Putamen (tissue), 1 donor: ENCODE data around the gene SLC7A1.
"Not testable (repeated sequence)": the region's sequence is repeated elsewhere in the genome, so short reads cannot be mapped to it uniquely, and the experiment has no call there.

Experiments
- DNase-seq: peaks from one replicate; pipeline ENCODE4 v3.0.0-alpha.2; 2016; ENCODE audit warnings: low spot score

The SLC7A1 gene

DNA sequence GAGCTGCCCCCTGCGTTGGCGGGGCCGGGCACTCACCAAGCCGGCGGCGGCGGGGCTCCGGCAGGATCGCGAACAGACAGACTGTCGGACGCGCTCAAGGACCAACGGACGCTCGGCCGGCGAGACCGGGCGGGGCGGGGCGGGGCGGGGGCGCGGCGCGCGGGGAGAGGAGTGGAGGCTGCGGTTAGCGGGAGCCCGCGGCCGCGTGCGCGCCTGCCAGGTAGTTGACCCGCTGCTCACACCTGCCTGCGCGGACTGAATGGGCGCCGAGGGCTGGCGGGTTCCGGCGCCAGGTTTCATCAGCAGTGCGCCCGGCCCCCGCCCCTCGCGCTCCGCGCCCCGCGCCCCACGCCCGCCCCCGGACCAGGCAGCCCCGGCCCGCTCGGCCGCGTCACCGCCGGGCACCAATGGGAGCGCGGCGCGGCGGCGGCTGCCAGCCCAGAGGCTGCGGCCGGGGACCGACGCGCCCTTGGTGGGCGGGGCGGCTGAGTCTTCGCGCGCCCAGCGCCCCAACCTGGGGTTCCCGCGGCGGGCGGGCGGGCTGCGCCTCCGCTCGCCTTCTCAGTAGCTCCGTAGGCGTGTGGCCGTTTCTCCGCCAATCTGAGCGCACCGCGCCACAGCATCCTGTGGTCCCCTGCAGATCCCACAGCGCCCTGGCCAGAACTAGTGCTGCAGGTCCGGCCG, at the start of gene SLC7A1:
SLC7A1 (minus strand) TSS at position 309 of the 684 bp plus-strand sequence. CDS start 59,500 bp downstream, outside the sequence.
- peak; percentile 74 for DNase-seq

DNA sequence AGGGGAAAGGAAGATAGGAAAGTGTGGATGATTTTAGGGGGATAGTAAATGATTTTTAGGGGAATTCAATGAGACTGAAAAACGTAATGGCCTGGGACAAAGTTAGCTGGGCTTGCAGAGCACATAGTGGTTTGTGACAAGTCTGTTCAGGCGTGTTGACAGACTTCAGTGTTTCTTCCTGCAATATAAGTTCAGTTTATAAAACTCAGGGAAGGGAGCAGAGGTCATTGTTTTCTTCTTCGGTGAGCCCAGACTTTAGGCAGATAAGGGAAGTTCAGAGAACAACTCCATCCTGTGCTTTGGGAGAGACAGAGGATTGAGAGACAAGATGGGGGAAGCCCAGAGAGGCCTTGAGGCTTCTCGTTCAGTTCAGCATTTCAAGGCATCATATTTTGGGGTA, 45.2 kb upstream of the SLC7A1 start:
- DNase-seq, result no peak

DNA sequence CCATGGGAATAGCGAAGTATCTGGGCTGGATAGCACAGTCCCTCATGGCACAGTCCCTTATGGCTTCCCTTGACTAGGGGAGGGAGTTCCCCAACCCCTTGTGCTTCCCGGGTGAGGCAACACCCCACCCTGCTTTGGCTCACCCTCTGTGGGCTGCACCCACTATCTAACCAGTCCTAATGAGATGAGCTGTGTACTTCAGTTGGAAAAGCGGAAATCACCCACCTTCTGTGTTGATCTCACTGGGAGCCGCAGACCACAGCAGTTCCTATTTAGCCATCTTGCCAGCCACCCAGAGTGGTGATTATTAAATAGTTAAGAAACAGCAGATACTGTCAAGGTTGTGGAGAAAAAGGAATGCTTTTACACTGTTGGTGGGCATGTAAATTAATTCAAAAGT, 41.3 kb upstream of the SLC7A1 start:
- DNase-seq, result not testable (repeated sequence)

DNA sequence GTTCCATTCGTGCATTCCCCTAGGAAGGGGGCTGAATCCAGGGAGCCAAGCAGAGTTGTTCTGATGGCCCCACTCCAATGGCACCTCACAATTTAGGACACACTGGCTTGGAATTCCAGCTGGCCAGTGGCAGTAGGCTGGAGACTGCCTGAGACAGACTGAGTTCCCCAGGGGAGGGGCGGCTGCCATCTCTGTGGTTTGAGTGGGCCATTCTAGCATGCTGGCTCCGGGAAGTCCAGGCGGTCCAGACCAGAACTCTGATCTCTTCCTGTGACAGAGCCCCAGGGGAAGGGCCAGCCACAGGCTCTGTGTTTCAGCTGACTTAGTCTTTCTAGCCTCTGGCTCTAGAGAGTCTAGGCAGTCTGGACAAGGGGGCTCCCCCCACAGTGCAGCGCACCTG, 29.5 kb upstream of the SLC7A1 start:
- DNase-seq, result no peak

DNA sequence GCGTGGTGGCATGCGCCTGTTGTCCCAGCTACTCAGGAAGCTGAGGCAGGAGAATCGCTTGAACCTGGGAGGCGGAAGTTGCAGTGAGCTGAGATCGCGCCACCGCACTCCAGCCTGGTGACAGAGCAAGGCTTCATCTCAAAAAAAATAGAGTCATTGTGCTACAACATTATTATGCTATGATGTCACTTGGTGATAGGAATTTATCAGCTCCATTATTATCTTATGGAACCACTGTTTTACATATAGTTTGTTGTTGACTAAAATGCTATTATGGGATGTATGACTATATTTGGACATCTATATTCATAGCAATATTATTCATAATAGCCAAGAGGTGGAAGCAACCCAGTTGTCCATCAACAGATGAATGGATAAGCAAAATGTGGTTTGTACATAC, 26.4 kb upstream of the SLC7A1 start:
- no peak for DNase-seq

DNA sequence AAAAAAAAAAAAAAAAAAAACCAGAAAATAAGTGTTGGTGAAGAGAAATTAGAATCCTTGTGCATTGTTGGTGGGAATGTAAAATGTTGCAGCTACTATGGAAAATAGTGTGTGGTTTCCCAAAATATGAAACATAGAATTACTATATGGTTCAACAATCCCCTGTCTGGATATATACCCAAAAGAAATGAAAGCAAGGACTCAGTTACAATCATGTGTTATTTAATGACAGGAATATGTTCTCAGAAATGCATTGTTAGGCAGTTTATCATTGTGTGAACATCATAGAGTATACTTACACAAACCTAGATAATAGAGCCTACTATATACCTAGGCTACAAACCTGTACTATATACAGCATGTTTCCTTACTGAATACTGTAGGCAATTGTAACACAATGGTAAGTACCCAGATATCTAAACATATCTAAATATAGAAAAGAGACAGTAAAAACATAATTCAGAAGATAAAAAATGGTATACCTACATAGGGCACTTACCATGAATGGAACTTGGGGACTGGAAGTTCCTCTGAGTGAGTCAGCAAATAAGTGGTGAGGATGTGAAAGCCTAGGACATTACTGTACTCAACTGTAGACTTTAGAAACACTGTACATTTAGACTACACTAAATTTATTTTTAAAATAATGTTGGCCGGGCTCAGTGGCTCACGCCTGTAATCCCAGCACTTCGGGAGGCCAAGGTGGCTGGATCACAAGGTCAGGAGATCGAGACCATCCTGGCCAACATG, 25.7 kb upstream of the SLC7A1 start:
- DNase-seq, result no peak

DNA sequence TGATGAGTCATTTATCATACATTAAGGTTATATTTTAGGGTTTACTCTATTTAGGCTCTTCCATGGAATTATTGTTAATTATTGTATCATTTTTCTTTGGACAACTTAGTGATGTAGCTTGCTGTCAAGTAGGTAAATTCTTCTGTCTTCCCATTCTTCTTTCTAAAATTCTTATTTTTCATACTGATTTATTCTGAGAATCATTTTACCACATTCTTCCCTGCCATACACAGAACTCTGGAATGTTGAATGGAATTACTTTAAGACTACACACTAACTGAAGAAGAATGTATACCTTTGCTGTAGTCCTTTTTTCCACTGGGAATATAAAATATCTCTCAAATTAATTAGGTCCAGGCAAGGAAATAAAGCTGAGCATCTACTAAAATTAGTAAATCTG, 24.5 kb upstream of the SLC7A1 start:
- no peak for DNase-seq

DNA sequence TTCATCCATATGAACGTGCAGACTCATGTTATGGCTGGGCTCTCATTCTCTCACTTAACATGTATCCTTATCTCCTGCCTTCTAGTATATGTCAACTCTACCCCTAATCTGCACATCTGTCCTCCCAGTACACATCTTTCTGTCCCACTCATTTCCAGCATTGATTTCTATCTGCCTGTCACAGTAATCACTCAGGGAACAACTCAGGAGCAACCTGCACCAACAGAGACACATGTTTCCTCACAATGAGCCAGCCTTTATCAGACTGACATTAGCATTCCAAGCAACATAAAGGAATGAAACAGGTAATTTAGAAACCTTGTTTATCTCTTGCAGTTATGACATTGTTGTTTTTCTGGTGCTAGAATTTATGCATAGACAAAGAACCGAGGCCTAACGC, 17.6 kb upstream of the SLC7A1 start:
- no peak for DNase-seq

DNA sequence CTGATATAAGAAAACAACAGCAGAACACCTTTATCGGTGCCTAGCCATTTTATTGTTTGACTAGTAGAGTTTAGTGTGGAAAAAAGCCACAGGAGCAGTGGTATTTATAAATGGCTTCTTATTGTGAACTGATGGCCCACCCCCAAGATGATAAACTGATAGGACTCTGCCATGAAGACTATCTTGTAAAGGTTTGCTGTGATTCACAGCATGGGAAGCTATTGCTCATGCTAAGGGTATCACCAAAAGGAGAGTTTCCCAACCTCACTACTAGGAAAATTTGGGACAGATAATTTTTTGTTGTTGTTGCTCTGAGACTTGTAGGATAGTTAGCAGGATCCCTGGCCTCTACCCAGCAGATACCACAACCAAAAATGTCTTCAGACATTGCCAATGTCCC, 12.0 kb upstream of the SLC7A1 start:
- DNase-seq, result no peak

DNA sequence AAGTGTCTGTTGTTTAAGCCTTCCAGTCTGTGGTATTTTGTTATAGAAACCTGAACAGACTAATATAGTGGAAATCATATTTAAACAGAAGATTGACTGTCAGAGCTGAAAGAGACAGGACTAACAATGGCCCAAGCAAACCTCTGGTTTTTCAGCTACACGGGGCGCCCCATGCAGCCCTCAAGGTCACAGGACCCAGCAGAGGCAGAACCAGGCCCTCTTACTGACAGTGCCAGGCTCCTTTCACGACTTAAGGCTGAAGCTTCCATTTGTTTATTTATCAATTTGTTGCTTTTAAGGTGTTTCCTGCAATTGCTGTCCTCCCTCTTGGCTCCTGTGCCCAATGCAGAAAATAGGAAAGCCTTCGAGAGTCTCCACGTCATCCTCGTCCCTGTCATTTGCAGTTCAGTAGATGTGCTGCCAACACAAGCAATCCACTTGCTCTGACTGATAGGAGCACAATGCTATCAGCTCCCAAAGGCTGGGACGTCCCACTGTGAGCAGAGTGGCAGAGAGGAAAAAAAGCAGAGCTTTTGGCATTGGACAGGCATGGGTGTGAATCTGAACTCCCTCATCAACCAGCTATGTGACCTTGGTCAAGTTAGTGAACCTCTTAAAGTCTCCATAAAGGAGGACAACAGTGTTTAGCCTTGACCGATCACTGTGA, 10.5 kb upstream of the SLC7A1 start:
- DNase-seq, result no peak

DNA sequence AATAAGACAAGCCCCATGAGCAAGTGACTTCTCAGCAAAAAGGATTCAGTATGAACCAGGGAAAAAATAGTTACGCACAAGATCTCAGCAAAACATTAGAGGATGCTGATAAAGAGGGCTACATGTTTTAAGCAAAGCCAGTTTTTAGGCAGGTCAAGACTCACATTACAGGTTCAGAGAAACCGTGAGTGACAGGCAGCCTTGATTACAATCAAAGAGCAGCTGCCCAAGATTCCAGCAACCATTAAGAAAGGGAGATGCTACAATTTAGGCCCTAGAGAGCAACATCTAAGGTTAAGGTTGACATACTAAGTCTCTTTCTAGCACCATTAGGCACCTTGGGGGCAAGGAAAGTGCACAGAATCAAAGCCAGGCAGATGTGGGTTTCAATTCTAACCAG, 2.8 kb upstream of the SLC7A1 start:
- no peak for DNase-seq

DNA sequence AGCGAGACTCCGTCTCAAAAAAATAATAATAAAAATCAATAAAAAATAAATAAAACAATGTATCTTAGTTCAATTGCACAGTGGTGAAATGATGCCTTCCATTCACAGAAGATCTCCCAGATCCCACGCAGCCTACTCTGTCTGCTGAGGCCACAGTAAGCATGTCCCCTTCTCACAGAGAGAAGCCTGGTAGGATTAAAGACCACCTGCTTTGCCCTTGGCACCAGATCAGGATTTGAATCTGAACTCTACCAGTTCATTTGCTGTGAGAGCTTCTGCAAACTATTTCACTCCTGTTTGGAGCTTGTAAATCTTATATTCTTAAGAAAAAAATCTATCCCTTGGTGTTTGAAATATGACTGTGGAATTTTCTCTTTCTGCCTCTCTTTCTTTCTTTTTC, 2.2 kb upstream of the SLC7A1 start:
- DNase-seq, result no peak

DNA sequence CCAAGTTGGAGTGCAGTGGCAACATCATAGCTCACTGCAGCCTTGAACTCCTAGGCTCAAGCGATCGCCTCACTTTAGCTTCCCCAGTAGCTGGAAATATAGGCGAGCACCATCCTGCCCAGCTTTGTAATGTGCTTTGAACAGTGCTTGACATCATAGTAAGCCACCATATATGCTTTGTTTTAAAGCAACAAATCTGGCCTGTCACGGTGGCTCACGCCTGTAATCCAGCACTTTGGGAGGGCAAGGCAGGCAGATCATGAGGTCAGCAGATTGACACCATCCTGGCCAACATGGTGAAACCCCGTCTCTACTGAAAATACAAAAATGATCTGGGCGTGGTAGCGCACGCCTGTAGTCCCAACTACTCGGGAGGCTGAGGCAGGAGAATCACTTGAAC, 1.8 kb upstream of the SLC7A1 start:
- no peak for DNase-seq

DNA sequence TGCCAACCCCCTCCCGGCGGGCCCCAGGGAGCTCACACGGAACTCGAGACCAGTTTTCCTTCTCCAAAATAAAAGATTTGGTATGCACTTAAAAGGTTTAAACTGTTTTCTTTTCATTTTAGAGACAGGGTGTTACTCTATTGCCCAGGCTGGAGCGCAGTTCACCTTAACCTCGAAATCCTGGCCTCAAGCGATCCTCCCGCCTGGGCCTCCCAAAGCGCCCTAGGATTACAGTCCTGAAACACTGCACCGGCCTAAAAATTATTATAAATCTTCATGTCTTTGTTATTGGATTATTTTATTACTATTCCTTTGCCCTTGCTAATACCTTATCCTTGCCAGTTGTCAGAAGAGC, 553 bp upstream of the SLC7A1 start:
- DNase-seq, result no peak

DNA sequence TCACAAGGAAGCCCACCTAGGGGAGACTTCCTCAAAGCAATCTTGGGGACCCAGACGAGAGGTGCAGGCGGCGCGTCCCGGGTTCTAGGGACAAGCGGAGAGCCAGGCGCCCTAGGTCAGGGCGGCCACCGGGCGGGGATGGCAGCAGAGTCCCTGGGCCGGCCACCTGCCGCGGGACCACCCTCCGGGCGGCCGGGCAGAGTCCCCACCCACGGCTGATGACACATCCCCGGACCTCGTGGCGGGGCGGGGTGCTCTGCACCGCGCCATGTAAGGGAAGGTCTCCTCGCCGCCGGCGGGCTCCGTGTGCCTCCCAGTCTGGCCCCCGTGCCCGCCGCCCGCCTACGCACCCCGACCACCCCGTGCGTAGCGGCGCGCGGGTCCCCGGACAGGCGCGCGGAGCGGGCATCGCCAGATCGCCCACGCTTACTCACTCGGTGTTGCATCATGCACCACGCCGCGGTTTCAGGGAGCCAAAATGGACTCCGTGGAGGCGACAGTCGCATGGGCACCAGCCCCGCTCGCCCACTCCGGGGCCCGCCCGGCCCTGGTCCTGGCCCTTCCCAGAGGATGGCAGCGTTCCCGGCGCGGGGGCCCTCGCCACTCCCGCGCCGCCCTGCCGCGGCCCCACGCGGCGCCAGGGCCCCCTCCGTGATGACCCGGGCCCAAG, 643 bp downstream of the SLC7A1 start:
- no peak for DNase-seq

DNA sequence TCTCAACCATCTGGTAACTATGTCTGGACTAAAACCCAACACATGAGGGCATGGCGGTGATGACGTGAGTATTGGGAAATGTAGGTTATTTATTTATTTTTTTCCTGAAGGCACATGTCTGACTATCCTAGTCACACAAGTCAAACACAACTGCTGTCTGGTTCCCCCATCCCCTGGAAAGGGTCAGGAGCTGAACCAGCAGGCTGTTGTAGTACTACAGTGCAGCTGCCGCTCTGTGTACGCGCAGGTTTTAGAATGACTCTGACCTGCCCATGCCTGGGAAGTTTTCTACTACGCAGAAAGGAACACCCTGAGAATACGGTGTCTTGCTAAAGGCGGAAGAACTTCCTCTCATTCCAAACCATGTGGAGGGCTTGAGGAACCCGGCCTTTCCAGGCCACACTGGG, 1.2 kb downstream of the SLC7A1 start:
- DNase-seq, result no peak

DNA sequence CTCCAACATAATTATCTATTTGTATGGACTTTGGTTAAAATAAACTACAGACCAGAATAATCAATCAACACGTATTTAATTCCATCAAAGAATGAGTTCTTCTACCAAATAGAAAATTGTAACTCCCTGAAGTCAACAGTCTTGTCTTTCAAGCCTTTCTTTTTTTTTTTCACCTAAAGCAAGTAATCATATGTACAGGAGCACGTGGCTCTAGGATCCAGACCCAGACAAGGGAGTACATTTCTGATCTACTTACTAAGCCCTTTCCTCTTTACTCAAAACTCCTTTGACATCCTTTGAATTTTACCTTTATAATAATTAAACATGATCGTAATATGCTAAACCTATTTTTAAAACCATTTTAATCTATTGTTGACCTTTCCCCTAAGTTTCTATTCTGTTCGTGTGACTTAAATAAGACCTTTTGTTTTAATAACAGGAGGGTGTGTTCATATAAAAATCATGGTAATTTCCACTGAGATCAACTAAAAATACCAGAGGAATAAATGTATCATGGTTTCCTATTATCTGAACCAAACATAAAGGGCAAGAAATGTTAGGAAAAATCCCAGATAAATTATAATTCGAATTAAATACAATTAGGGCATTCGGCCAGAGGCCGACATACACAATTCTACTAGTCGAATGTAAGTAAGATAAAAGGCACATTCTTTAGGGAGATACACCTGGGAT, 1.7 kb downstream of the SLC7A1 start:
- DNase-seq, result no peak

DNA sequence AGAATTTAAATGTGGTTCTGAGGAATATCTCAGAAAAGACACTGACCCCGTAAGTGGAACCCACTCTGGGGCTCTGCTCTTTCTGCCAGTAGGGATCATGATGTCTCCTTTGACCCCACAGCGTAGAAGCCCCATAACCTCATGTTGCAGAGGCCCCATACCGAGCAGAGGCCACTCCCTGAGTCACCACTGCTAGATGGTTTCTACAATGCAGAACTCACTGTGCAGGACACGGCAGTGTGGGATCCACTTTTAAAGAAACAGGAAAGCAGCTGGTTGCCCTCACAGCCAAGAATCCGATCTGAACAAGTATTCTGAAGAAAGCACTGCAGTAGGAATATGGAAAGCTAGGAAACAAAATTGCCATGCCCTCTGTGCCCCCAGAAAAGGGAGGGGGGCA, 4.2 kb downstream of the SLC7A1 start:
- no peak for DNase-seq

DNA sequence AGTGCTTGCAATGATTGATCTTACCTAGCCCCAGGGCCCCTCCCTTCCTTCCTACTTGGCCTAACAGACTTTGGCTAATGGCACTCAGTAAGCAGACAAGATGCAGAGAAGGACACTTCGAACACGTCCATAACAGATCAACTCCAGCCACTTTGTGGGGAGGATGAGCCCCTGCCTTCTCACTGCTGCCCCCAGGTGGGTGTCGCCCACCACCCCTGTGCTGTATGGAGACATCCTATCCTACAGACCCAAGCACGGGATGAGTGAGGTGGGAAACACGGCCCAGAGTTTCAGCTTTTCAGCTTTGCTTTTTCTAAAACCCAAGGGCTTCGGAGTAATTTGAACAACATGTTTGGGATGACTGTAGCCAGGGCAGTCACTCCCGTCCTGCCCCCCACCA, 5.5 kb downstream of the SLC7A1 start:
- no peak for DNase-seq

DNA sequence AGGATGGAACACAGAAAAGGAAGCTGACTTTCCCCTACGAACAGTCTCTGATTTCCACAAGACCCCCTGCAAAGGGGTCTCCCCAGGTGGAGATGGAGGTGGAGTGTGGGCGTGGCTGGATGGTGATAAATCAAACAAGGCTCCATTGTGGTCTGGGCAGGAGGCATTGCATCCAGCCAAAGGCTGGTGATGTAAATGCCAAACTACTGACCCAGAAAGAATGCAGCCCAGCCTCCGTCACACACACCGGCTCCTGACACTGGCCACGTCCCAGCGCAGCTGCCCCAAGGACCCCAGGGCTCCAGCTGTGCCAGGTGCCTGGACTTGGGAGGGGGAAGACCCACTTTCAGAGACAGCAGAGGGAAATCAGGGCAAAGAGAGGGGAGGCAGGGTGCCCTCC, 6.3 kb downstream of the SLC7A1 start:
- DNase-seq, result no peak

DNA sequence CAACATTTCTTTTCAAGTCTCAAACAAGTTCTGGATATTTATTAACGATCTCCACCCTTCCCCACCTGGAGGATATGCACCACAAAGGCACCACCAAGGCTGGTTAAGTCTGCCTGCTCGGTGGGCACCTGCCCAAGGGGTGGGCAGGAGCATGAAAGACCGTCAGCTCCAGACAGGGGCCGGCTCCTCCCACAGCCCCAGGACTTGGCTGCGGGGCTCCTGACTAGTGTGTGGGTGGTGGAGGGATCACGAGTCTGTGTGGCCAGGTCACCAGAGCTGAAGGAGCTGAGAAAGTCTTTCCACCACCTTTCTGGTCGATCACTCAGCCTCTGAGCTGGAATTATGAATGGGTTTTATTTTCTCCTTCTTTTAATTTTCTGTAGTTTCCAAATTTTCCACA, 7.8 kb downstream of the SLC7A1 start:
- no peak for DNase-seq

DNA sequence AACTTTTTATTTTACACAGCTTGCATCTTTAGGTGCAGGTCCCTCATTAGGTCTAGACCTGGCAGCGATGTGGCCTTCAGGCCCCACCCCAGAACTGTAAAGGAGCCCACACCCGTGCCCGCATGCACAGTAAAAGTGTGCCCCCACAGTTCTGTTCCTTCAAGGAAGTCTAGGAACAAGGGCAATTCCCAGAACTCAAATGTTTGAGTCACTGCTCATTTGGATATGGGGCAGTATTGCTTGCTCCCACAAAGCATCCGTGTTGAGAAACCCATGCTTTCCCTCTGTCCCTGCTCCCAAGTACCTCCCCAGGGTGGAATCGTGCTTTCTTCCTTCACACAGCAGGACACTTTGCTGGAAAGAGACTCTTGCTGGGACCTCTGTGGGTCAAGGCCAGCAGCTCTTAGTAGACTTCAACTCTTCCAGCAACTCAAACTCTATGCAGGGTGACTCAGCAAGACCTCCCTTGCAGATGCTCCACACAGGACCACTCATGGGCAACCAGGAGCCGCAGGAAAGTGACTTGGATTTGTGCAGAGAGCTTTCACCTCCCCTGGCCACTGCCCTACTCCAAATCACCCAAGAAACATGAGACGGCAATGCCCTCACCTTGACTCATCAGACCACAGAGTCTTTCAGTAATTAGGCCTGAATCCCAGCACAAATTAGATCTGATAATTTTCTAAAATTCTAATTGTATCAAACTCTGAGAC, 12.3 kb downstream of the SLC7A1 start:
- no peak for DNase-seq
